Pulmonary artery endothelial cell (primary cell): ENCODE results near the gene NEBL. TPM values are rescaled to one million over a fixed set of nuclear protein-coding genes. Genes with fewer than 3 reads are reported as not detected.

Experiments used
- DNase-seq: peaks from one replicate; pipeline ENCODE4 v3.0.0-alpha.2; 2011; ENCODE audit warnings: low read depth, low spot score
- total RNA-seq: library from RNA; depleted of rRNA; stranded (reverse); fragments of >200 nt; gene quantifications from 2 replicates; pipeline ENCODE4 v1.2.3, GENCODE V29; 2014

Gene NEBL
- total RNA-seq, 1 donor from 2014 or later, result 1.4 TPM

GRCh38 chr10:20795391-20795790 is 101.7 kb downstream of the NEBL start:
- no peak for DNase-seq

GRCh38 chr10:20785174-20785573 is 111.9 kb downstream of the NEBL start:
- DNase-seq, result no peak

- no peak for DNase-seq
These were observed 118.9 kb downstream of the NEBL start for GRCh38 chr10:20778008-20778757.

GRCh38 chr10:20776384-20777118 is 120.6 kb downstream of the NEBL start:
- DNase-seq, result no peak

- DNase-seq, result no peak
These were observed 126.1 kb downstream of the NEBL start for GRCh38 chr10:20771051-20771450.

GRCh38 chr10:20769481-20769880 is 127.6 kb downstream of the NEBL start:
- DNase-seq, result no peak

- no peak for DNase-seq
These were observed 128.3 kb downstream of the NEBL start for GRCh38 chr10:20768843-20769242.

GRCh38 chr10:20767028-20767427 is 130.1 kb downstream of the NEBL start:
- DNase-seq, result no peak

GRCh38 chr10:20765066-20765465 is 132.0 kb downstream of the NEBL start:
- DNase-seq, result no peak

GRCh38 chr10:20760460-20760859 is 136.7 kb downstream of the NEBL start:
- no peak for DNase-seq

- DNase-seq, result no peak
These were observed 148.6 kb downstream of the NEBL start for GRCh38 chr10:20748551-20748950.

- DNase-seq, result no peak
These were observed 149.3 kb downstream of the NEBL start for GRCh38 chr10:20747782-20748181.

GRCh38 chr10:20746856-20747255 is 150.3 kb downstream of the NEBL start:
- DNase-seq, result no peak

GRCh38 chr10:20745556-20746375 is 151.3 kb downstream of the NEBL start:
- DNase-seq, result no peak

- DNase-seq, result no peak
These were observed 152.3 kb downstream of the NEBL start for GRCh38 chr10:20744821-20745220.

GRCh38 chr10:20743942-20744341 is 153.2 kb downstream of the NEBL start:
- no peak for DNase-seq

GRCh38 chr10:20742737-20743541 is 154.2 kb downstream of the NEBL start:
- DNase-seq, result no peak

- no peak for DNase-seq
These were observed 157.0 kb downstream of the NEBL start for GRCh38 chr10:20740120-20740519.

- no peak for DNase-seq
These were observed 160.0 kb downstream of the NEBL start for GRCh38 chr10:20737107-20737506.
